ENCODE results near the gene HYPK.
"Not testable (repeated sequence)": the region's sequence is repeated elsewhere in the genome, so short reads cannot be mapped to it uniquely, and the experiment has no call there.

HYPK gene

DNA sequence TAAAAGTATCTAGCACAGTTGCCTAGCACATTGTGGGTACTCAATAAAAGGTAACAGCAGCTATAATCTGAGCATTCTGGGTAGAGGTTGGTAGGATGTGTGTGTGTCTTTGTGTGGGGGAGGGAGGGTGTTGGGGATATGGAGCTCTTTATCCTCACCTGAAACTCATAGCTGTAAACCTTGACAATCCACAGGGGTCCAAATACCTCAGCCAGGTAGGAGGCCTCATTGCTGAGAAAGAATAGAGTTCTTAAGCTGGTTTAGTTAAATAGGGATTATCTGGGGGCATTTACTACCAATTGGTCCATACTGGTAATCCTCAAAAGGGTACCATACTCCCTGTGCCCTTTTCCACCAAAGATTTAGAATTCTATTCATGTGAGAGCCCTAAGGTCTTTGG is 4.4 kb upstream of the HYPK start:
- no peak for DNase-seq

DNA sequence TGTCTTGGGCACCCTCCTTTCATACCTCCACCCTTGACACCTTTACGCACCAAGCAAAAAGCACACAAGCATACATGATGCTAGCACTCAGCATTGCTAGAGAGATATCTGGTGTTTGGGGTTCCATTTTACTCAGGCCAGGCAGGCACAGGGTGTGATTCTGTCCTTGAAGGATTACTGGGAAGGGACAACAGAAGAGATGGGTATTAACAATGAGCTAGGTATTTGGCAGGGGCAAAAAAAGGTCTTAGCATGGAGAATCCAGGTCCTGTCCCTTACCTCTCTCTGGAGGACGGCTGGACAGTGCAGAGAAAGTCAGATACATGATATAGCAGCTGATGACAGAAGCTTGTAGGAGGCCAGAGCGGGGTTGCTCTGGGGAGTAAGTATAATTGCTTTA is 3.8 kb upstream of the HYPK start:
- DNase-seq, result no peak

DNA sequence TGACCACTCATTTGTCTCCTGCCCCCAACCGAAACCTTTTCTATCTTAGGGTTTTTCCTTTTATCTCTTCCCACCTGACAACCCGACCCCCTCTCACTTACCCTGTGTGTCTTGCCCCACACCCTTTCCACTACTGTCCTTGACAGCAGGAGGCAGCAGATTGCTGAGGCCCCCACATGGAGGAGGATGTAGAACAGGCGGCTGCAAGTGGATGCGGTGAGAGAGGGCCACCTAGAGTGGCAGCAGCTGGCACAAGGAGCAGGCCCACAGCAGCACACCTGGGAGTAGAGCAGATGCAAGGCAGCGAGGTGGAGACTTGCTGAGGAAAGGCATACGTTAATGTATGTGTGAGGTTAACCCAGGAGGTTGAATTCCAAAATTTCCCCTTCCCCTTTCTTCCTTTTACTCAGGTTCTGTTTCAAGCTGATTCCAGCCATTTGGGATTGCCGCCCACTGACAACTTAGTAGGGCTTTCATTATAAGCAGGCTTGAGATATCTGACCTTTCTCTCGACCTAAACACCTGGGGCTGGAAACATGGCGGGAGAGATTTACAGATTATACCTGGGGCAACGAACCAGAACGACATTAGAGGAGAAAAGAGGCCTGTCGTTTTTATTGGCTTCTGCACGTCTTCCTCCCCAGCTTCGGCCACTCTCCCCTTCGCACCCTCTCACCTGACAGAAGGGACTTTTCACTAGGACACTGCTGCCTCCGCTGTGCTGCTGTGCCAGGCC is 1.0 kb upstream of the HYPK start:
- DNase-seq, result peak; percentile 86

DNA sequence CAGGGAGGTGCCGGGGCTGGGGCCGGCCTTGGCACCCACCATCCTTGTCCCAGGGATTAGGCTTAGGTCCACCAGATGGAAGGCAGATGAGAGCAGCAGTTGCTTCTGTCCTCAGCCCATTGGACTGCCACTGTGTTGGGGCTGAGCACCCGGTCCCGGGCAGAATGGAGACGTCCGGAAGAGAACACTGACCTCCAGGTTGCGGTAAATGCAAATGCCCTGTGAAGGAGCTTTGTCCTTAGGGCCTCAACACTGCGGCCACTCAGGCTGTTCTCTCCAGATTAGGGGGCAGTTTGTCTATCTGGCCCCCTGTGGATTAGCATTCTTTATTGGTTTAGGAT is 484 bp upstream of the HYPK start, which contains the start of gene SERINC4:
Gene SERINC4, minus strand, starts transcription at position 276 of the 341 bp plus-strand sequence. Its CDS starts 234 bp downstream, at position 42.
- peak; percentile 29 for DNase-seq

DNA sequence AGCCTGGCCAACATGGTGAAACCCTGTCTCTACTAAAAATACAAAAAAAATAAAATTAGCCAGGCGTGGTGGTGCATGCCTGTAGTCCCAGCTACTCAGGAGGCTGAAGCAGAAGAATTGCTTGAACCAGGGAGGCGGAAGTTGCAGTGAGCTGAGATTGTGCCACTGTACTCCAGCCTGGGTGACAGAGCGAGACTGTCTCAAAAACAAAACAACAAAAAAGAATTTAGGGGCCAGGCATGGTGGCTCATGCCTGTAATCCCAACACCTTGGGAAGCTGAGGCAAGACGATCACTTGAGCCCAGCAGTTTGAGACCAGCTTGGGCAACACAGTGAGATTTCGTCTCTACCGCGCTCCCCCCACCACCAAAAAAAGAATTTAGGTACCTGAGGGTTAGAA is 2.3 kb downstream of the HYPK start:
- DNase-seq, result not testable (repeated sequence)

DNA sequence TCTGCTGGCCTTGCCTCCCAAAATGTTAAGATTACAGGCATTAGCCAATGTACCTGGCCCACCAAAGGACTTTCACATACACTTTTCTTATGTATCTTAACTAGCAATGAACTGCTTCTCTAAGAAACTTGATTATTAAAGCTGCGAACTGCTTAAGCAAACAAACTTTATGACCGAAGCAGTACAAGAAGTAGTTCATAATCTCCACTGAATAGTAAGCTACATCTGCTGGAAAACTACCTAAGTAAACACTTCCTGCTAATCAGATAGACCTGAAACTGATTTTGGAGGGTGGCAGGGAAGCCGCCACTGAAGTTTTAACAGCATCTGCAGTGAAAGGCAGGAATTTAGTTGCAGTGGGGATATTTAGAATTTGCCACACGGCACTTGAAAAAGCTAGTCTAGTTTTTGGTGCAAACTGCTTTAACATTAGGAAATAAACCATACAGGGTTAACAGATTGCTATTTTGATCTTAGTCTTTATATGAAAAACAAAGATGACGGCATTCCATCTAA is 8.1 kb downstream of the HYPK start:
- no peak for DNase-seq

DNA sequence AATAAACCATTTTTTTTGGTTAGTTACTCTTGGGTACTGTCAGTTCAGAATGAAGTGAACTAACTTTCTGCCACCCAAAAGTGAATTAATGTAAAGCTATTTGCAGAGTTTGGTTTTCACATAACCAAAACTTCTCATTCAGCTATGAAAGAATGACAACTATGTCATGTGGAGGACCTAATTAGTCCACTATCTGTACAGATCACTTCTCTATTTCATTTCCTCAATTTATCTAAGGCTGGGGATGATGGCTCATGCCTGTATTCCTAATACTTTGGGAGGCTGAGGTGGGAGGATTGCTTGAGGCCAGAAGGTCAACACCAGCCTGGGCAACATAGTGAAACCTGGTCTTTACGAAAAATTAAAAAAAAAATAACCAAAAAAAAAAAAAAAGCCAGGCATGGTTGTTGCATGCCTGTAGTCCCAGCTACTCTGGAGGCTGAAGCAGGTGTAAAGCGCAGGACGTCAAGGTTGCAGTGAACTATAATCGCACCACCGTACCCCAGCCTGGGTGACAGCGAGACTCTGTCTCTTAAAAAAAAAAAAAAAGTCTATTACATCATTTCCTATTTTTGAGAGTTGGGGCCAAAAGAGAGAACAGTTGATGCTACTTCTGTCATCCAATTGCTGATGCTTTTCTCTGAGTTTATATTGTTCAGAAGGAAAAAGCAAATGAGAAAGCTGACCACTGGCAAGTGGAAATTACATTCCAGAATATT is 8.7 kb downstream of the HYPK start:
- no peak for DNase-seq

DNA sequence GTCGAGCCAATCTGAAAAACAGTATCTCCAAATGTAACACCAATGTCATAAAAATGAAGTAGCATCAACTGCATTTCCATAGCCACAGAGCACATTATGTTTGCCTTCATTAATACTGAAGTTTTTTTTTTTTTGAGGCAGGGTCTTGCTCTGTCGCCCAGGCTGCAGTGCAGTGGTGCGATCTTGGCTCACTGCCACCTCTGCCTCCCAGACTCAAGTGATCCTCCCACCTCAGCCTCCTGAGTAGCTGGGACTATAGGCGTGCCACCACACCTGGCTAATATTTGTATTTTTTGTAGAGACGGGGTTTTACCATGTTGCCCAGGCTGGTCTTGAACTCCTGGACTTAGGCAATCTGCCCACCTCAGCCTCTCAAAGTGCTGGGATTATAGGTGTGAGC is 14.7 kb downstream of the HYPK start:
- not testable (repeated sequence) for DNase-seq

DNA sequence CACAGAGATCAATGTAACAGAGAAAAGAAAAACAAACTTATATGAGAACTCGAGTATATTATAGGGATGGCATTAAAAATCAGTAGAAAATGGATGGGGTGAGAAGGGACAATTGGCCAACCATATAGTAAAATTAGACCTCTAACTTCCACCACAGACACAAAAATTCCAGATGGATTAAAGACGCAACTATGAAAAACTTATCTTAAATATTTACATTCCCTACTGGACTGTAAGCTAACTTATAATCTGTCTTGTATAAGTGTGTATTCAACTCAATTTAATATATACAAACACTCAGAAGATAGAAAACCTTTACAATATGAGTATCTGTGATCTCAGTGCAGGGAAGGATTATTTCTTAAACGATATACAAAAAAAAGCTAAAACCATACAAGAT is 21.1 kb downstream of the HYPK start:
- no peak for DNase-seq

DNA sequence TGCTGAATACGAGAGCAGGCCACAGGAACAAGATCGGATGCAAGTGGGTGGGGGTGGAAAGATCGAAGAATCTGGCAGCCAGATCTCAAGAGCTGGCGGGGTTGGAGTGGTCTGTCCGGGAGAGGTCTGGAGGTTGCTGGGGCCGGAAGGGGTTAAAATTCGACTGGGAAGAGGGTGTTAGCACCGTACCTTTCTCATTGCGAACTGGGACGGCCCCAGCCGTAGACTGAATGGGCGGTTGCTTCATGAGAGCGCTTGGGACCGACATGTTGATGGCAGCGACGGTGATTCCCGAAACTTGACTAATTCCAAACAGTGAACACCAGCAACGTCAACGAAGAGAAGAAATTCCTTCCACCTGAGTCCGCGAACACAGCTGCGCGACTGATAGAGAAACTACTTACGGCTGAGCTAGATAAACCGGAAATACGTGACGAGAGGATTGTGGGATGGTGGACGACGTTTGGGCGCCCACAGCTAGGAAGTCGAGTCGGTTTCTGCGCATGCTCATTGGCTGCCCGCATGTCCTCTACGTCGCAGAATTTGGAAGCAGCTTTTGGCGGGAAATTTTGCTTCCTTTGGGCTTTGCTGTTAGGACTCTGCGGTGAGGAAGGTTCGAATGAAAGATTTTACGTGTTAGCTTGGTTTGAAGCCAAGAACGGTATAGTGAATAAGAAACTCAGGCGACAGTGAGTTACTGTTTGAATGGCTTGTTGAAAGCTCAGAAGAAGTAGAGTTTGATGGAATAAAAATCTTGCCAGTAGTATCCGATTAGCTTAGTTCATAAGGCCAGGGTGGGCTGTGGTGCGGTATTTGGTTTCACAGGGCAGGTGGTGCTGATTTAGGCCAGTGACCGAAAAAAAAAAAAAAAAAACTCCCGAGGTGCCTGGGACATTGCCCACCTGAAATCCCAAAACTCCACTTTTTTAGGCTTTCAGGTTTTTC is 24.2 kb downstream of the HYPK start, which contains the start of gene MFAP1:
Gene MFAP1, minus strand, starts transcription at position 389 of the 945 bp plus-strand sequence. Its CDS starts 121 bp downstream, at position 268.
- DNase-seq, result peak; percentile 96

DNA sequence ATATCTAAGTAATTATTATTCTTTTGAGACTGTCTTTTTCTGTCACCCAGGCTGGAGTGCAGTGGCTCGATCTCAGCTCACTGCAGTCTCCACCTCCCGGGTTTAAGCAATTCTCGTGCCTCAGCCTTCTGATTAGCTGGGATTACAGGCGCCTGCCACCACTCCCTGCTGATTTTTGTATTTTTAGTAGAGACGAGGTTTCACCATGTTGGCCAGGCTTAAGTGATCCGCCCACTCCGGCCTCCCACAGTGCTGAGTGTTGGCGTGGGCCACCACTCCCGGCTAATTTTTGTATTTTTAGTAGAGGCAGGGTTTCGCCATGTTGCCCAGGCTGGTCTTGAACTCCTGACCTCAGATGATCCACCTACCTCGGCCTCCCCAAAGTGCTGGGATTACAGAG is 24.9 kb downstream of the HYPK start:
- not testable (repeated sequence) for DNase-seq

DNA sequence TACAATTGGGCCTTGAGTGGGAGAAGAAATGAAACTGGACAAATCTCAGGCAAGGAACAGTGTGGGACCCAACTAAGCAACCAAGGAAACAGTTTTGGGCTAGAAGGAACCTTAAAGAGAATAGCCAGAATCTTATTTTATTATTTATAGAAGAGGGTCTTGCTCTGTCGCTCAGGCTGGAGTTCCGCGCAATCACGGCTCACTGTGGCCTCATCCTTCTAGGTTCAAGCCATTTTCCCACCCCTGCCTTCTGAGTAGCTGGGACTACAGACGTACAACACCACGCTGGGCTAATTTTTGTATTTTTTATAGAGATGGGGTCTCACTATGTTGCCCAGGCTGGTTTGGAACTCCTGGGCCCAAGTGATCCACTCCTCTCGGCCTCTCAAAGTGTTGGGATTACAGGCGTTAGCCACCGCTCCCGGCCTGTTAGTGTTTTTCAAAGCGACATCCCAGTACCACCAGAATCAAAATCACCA is 25.7 kb downstream of the HYPK start:
- no peak for DNase-seq

DNA sequence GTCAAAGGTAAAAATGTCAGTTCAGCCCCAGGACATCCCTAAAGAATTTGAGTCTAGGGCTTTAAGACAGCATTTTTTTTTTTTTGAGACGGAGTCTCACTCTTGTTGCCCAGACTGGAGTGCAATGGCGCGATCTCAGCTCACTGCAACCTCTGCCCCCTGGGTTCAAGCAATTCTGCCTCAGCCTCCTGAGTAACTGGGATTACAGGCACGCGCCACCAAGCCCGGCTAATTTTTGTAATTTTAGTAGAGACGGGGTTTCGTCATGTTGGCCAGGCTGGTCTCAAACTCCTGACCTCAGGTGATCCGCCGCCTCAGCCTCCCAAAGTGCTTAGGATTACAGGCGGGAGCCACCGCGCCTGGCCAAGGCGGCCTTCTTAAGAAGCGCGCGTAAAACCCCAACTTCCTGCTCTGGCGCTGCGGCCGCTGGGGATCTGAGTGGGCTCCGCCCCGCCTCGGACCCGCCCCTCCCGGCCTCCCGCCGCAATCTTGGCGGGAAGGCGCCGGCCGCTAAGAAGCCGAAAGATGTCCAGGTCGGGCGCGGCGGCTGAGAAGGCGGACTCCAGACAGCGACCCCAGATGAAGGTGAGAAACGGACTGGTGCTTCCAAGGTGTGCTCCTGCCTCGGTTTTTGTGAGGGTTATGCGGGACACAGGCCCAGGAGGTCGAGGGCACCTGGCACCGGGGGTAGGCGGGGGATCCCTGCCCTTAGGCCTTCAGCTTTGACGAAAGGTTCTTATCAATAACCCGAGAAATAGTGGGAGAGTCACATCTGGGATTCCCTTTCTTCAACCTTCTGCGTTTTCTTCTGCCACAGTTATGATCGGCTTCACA is 26.3 kb downstream of the HYPK start, which contains the start of gene WDR76:
Gene WDR76, plus strand, starts transcription at position 495 of the 834 bp plus-strand sequence. Its CDS starts 31 bp downstream, at position 526.
- peak; percentile 87 for DNase-seq

DNA sequence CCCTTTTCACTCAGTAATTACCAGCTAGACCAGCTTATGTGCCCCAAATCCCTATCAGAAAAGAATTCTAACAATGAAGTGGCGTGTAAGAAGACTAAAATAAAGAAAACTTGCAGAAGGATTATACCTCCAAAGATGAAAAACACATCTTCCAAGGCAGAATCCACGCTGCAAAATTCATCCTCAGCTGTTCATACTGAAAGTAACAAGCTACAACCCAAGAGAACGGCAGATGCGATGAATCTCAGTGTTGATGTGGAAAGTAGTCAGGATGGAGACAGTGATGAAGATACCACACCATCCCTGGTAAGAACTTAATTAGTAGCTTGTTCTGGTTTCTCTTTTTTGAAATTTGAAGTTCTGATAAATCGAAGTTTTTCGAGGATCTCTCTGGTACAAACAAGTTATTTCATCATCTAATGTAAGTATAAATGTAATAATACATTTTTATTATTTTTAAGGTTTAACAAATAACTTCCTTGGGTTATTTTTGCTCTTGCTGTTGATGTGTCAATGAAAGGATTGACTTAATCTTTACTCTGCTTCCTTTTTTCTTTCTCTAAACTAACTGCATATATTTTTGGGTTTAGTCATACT is 27.8 kb downstream of the HYPK start:
- peak; percentile 4 for DNase-seq

DNA sequence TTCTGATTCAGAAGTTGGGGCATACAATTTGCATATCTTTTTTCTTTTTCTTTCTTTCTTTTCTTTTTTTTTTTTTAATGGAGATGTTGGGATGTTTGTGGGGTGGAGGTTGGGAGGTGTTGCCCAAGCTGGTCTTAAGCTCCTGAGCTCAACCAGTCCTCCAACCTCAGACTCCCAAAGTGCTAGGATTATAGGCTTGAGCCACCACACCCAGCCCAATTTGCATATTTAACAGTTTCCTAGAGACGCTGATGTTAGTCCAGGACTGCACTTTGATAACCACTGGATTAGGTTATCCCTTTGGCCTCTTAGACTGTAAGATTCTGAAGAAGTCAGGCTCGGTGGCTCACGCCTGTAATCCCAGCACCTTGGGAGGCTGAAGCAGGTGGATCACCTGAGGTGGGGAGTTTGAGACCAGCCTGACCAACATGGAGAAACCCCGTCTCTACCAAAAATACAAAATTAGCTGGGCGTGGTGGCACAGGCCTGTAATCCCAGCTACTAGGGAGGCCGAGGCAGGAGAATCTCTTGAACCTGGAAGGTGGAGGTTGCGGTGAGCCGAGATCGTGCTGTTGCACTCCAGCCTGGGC is 29.6 kb downstream of the HYPK start:
- not testable (repeated sequence) for DNase-seq

DNA sequence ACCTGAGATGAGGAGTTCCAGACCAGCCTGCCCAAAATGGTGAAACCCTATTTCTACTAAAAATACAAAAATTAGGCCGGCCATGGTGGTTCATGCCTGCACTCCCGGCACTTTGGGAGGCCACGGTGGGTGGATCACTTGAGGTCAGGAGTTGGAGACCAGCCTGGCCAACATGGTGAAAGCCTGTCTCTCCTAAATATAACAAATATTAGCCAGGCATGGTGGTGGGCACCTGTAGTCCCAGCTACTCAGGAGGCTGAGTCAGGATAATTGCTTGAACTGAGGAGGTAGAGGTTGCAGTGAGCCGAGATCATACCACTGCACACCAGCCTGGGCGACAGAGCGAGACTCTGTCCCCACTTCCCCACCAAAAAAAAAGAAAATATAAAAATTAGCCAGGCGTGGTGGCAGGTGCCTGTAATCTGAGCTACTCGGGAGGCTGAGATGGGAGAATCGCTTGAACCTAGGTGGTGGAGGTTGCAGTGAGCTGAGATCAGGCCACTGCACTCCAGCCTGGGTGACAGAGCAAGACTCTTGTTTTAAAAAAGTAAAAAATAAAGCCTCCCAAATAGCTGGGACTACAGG is 30.4 kb downstream of the HYPK start:
- not testable (repeated sequence) for DNase-seq

DNA sequence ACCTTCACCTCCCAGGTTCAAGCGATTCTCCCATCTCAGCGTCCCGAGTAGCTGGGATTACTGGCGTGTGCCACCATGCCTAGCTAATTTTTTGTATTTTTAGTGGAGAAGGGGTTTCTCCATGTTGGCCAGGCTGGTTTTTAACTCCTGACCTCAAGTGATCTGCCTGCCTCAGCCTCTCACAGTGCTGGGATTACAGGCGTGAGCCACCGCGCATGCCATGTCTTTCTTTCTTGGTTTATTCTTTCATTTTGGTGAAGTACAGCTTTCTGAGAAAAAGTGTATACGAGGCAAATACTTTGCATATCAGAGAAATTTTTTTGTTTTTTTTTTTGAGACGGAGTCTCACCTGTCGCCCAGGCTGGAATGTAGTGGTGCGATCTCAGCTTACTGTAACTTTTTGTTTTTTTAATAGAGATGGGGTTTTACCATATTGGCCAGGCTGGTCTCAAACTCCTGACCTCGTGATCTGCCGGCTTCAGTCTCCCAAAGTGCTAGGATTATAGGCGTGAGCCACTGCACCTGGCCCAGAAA is 31.2 kb downstream of the HYPK start:
- not testable (repeated sequence) for DNase-seq

DNA sequence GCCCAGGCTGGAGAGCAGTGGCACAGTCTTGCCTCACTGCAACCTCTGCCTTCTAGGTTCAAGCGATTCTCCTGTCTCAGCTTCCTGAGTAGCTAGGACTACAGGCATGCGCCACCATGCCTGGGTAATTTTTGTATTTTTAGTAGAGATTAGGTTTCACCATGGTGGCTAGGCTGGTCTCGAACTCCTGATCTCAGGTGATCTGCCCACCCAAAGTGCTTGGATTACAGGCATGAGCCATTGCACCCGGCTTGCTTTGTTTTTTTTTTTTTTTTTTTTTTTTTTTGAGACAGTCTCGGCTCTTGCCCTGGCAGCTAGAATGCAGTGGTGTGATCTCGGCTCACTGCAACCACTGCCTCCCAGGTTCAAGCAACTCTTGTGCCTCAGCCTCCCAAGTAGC is 32.1 kb downstream of the HYPK start:
- not testable (repeated sequence) for DNase-seq

DNA sequence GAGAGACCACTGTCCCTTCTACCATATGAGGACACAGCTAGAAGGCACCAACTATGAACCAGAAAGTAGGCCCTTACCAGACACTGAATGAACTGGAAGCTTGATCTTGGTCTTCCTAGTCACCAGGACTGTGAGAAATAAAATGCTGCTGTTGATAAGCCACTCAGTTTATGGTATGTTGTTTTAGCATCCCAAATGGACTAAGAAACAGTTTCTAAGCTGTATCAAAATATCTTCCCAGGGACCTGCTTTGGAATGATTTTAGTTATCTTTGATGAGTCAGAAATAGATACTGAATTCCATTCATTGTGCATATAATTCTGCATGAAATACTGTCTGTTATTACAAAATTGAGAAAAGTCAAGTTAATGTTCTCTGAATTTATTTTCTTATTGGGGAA is 45.0 kb downstream of the HYPK start:
- no peak for DNase-seq

DNA sequence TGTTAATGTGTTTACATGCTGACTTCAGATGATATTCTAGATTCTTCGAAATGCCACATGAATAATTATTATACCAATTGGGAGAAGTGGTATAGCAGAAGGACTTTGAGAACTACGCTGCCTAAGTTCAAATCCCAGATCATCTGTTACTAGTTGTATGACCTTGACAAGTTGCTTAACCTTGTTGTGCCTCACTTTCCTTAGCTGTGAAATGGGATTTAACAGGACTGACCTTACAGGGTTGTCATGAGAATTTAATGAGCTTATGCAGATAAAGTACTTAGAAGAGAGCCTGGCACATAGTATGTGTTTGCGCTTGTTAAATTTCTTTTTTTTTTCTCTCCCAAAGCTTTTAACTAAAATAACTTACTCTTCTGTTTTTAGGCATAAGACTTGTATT is 50.9 kb downstream of the HYPK start:
- DNase-seq, result no peak
